ENCODE measurements around the gene KRT75.

Gene KRT75

DNA sequence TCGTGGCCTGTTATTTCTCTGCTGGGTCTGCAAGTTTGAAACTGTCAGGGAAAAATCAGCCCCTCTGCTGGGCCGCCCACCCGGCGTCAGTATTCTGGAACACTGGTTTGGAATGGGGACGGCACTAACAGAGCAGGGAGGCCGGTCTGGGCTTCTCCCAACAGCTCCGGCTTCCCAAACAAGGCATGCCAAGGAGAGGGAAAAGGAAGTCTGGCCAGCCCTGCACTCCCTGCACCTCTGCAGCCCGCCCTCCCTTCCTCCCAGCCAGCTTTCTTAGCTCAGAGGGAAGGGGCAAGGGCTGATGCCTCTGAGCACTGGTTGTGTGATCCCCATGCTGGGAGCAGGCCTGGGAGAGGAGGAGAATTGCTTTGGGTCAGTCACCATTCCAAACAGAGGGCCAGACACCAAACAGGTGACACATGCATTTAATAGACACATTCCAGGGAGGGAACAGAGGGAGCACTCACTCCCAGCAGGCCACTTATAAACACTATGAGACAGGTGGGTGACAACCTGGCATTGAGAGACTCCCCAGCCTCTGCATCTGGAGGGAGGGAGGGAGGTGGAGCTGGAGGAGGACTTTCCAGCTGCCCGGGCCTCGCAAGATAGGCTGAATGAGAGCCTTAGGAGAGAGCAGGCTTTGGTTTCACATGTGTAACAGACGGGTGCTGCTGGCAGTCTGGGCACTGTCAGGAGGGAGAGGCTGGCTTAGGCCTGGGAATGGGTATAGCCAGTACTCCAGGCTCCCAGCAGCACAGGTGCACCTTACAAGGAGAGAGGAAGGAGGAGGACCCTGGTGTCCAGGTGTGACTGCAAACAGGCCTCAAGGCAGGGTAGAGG, 10.3 kb downstream of the KRT75 start:
- no peaks in the 10 kb centered on the region for H3K9me3 ChIP-seq (ENCODE audit: insufficient read depth, low read length, severe bottlenecking)
- DNase-seq = no peak
- H3K36me3 ChIP-seq (ENCODE audit: insufficient read depth, low read length) = no peaks in the 10 kb centered on the region
- peaks cover 22% of the 10 kb centered on the region for H3K27me3 ChIP-seq (ENCODE audit: insufficient read depth, low read length, poor library complexity)
- H3K9ac ChIP-seq (ENCODE audit: low read depth, low read length) = no peak overlapping the region
- H3K27ac ChIP-seq (ENCODE audit: low read length) = no peak overlapping the region
- H2AFZ ChIP-seq (ENCODE audit: low read depth, low read length) = no peak overlapping the region
- H3K79me2 ChIP-seq (ENCODE audit: insufficient read depth, low read length) = no peaks in the 10 kb centered on the region
- H3K4me1 ChIP-seq (ENCODE audit: insufficient read depth, low read length) = no peaks in the 10 kb centered on the region
- TF ChIP-seq EZH2 (IDR thresholded peaks at IDR 0.05; ENCODE audit: borderline replicate concordance, low read depth, low read length, severe bottlenecking) = no peak
- TF ChIP-seq, protein P1, sequence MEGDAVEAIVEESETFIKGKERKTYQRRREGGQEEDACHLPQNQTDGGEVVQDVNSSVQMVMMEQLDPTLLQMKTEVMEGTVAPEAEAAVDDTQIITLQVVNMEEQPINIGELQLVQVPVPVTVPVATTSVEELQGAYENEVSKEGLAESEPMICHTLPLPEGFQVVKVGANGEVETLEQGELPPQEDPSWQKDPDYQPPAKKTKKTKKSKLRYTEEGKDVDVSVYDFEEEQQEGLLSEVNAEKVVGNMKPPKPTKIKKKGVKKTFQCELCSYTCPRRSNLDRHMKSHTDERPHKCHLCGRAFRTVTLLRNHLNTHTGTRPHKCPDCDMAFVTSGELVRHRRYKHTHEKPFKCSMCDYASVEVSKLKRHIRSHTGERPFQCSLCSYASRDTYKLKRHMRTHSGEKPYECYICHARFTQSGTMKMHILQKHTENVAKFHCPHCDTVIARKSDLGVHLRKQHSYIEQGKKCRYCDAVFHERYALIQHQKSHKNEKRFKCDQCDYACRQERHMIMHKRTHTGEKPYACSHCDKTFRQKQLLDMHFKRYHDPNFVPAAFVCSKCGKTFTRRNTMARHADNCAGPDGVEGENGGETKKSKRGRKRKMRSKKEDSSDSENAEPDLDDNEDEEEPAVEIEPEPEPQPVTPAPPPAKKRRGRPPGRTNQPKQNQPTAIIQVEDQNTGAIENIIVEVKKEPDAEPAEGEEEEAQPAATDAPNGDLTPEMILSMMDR (IDR thresholded peaks at IDR 0.05; ENCODE audit: borderline replicate concordance, extremely low read depth, low read length, poor library complexity, severe bottlenecking) = no peak
- no peak overlapping the region for H3K4me2 ChIP-seq (ENCODE audit: insufficient read depth, low read length)
- H4K20me1 ChIP-seq (ENCODE audit: insufficient read depth, low read length) = 0 out of 2 replicates have a peak, but pooled peaks cover 4% of the 10 kb centered on the region
- H3K4me3 ChIP-seq (ENCODE audit: low read depth in 1 of 2, low read length in 2 of 2) = no peak overlapping the region
- ATAC-seq (ENCODE audit: insufficient read depth, low read depth) = no peak

DNA sequence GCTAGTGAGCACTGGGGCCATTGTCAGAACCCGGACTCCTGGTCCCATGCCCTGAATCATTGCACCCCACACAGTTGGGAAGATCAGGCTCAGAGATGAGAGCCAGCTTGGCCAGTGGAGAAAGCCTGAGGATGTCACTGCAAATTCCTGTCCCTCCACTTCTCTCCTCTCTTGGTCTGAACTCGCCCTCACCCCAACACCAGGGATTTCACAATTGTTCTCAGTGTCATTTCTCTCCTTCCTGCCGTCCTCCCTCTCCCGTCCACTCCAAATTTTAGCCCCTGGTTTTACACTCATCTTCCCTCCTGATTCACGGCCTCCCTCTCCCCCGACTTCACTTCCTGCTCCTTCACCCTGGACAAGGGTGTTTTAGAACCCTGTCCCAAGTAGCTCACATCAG, 11.1 kb downstream of the KRT75 start:
- ATAC-seq (ENCODE audit: insufficient read depth, low read depth) (no peak), DNase-seq (no peak)
- Histone ChIP-seq H3K79me2 (ENCODE audit: insufficient read depth, low read length) (no peaks in the 10 kb centered on the region), H3K27me3 (ENCODE audit: insufficient read depth, low read length, poor library complexity) (peaks cover 26% of the 10 kb centered on the region), H4K20me1 (ENCODE audit: insufficient read depth, low read length) (0 out of 2 replicates have a peak, but pooled peaks cover 4% of the 10 kb centered on the region), H3K36me3 (ENCODE audit: insufficient read depth, low read length) (no peaks in the 10 kb centered on the region), H3K9ac (ENCODE audit: low read depth, low read length) (no peak overlapping the region), H3K4me2 (ENCODE audit: insufficient read depth, low read length) (no peak overlapping the region), H3K27ac (ENCODE audit: low read length) (no peak overlapping the region), H3K4me3 (ENCODE audit: low read depth in 1 of 2, low read length in 2 of 2) (no peak overlapping the region), H3K9me3 (ENCODE audit: insufficient read depth, low read length, severe bottlenecking) (no peaks in the 10 kb centered on the region), H3K4me1 (ENCODE audit: insufficient read depth, low read length) (no peaks in the 10 kb centered on the region), H2AFZ (ENCODE audit: low read depth, low read length) (no peak overlapping the region)
- TF ChIP-seq, protein P1 (IDR thresholded peaks at IDR 0.05; ENCODE audit: borderline replicate concordance, extremely low read depth, low read length, poor library complexity, severe bottlenecking) = no peak
- no peak for TF ChIP-seq EZH2 (IDR thresholded peaks at IDR 0.05; ENCODE audit: borderline replicate concordance, low read depth, low read length, severe bottlenecking)

DNA sequence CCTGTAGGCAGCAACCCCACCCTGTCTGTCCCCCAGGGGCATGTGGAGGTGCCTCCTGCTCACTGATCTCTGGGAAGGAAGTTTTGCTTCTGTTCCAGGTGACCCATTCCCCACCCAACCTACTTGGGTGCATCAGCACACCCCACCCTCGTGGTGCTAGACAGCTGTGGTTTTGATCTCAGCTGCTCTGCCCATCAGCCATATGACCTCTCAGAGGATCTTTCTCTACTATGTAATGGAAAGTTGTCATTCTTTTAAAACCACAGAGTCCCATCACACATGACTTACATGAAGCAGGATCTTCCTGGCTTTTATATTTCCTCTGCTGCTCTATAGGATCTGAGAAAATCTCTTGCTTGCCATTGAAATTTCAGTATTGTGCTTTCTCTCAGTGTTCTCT, 14.5 kb downstream of the KRT75 start:
- H3K27ac ChIP-seq (ENCODE audit: low read length) = no peak overlapping the region
- no peak overlapping the region for H3K4me2 ChIP-seq (ENCODE audit: insufficient read depth, low read length)
- no peak for DNase-seq
- no peak for TF ChIP-seq EZH2 (IDR thresholded peaks at IDR 0.05; ENCODE audit: borderline replicate concordance, low read depth, low read length, severe bottlenecking)
- TF ChIP-seq, protein P1 (IDR thresholded peaks at IDR 0.05; ENCODE audit: borderline replicate concordance, extremely low read depth, low read length, poor library complexity, severe bottlenecking) = no peak
- H3K79me2 ChIP-seq (ENCODE audit: insufficient read depth, low read length) = no peaks in the 10 kb centered on the region
- no peak overlapping the region for H2AFZ ChIP-seq (ENCODE audit: low read depth, low read length)
- no peaks in the 10 kb centered on the region for H3K4me1 ChIP-seq (ENCODE audit: insufficient read depth, low read length)
- 0 out of 2 replicates have a peak, but pooled peaks cover 4% of the 10 kb centered on the region for H4K20me1 ChIP-seq (ENCODE audit: insufficient read depth, low read length)
- no peak overlapping the region for H3K9ac ChIP-seq (ENCODE audit: low read depth, low read length)
- no peak for ATAC-seq (ENCODE audit: insufficient read depth, low read depth)
- H3K4me3 ChIP-seq (ENCODE audit: low read depth in 1 of 2, low read length in 2 of 2) = no peak overlapping the region
- peaks cover 25% of the 10 kb centered on the region for H3K27me3 ChIP-seq (ENCODE audit: insufficient read depth, low read length, poor library complexity)
- H3K36me3 ChIP-seq (ENCODE audit: insufficient read depth, low read length) = no peaks in the 10 kb centered on the region
- no peaks in the 10 kb centered on the region for H3K9me3 ChIP-seq (ENCODE audit: insufficient read depth, low read length, severe bottlenecking)
